ENCODE data around the gene DNAJC17.

Gene DNAJC17

DNA sequence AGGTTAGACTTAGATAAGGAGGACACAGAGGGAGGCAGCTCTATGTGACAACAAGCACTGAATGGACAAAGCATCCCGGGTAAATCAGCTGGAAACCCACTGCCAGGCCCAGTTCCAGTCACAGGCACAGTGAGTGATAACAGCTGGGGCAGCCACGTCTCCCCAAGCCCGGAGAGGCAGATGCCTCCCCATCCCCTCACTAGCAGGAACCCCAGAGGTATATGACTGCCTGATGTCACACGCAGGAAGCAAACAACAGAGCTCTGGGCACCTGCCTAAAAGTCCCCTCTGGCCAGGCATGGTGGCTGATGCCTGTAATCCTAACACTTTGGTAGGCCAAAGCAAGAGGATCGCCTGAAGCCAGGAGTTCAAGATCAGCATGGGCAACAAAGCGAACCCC lies 19.3 kb downstream of the DNAJC17 start:
- no peak for DNase-seq

- peak; percentile 73 for DNase-seq
Observed at GRCh38 chr15:40787344-40787841, 19.9 kb downstream of the DNAJC17 start.

GRCh38 chr15:40785814-40786213 lies 21.5 kb downstream of the DNAJC17 start:
- no peak for DNase-seq

GRCh38 chr15:40785164-40785563 lies 22.1 kb downstream of the DNAJC17 start:
- no peak for DNase-seq

- peak; percentile 70 for DNase-seq
Observed at GRCh38 chr15:40782609-40783227, 24.6 kb downstream of the DNAJC17 start.

DNA sequence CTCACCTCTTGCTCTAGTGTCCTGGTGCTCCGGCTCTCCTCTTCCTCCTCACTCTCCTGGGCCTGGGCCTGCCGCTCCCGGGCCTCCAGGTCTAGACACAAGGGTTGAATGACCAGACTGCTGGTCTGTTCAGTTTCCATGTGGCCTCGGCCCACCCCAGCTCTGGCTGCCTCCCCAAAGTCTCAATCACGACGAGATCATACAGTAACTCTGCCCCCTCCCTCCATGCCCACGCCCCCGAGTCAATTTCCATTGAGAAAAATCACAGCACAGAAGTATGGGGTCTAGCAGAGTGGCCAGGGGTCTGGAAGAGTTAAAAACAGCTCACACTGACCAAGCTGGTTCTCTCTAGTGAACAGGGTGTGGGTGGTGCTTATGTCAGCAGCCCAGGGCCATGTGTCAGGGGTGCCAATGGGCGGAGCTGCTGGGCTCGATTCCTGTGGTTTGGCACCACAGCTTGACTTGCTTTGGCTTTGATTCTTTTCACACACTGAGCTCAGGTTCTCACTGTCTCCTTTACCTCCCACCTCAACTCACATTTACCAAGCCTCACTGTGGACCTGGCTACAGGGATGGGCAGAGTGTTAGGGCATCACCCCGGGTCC lies 30.6 kb downstream of the DNAJC17 start:
- DNase-seq = no peak

DNA sequence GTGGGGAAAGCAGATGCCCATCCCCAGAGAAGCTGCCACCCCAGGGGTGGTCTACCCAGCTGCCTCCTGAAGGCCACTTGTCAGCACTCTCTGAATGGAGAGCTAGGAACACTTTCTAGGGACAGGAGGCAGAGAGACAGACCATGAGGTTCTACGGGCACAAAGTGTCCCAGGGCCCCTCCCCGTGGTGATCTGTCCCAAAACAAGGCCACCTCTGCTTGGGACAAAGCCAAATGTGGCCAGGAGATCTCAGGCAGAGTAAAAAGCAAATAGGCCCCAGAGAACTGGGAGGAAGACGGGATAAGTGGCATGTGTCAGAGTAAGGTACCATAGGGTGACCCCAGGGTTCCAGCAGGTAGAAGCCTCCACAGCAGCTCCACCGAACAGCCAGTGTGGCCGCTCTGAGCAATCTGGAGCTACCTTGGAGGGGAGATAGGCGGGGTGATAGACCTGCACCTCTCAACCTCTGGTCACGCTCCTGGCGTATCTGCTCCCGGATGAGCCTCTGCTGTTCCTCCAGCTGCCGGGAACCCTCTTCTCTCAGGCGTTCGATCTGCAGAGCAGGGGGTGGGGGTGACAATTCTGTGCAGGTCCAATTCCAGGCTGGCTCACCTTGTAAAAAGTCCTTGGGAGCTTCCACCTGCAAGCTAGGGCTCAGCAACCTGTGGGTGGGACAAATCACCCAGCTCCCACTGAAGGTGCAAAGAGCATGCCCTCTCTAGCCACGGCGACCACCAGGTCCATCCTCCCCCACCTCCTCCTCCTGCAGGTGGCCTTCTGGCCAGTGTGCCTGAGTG lies 31.3 kb downstream of the DNAJC17 start:
- no peak for DNase-seq

GRCh38 chr15:40775007-40775406 lies 32.3 kb downstream of the DNAJC17 start:
- DNase-seq = no peak

DNA sequence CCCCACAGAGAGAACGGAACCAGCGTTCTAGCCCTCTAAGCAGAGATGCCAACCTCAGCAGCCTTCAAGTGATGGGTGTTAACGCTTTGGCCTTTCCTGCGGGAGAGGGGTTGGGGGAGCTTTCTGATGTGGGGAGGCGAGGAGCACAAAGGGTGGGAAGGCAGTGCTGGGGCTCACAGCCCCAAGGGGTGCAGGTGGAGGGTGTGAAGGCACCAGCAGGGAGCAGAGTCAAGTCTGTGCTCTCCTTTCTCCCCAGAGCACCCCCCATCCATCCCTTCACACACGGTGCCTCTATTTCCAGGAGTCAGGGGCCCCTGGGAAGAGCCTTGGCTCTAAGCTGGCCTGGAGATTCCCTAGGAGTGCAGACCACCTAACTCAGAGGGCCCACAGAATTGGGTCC lies 33.4 kb downstream of the DNAJC17 start:
- no peak for DNase-seq

- no peak for DNase-seq
Observed at GRCh38 chr15:40773496-40773895, 33.8 kb downstream of the DNAJC17 start.

- no peak for DNase-seq
Observed at GRCh38 chr15:40772014-40772413, 35.3 kb downstream of the DNAJC17 start.

GRCh38 chr15:40771242-40771641 lies 36.0 kb downstream of the DNAJC17 start:
- DNase-seq = no peak

DNA sequence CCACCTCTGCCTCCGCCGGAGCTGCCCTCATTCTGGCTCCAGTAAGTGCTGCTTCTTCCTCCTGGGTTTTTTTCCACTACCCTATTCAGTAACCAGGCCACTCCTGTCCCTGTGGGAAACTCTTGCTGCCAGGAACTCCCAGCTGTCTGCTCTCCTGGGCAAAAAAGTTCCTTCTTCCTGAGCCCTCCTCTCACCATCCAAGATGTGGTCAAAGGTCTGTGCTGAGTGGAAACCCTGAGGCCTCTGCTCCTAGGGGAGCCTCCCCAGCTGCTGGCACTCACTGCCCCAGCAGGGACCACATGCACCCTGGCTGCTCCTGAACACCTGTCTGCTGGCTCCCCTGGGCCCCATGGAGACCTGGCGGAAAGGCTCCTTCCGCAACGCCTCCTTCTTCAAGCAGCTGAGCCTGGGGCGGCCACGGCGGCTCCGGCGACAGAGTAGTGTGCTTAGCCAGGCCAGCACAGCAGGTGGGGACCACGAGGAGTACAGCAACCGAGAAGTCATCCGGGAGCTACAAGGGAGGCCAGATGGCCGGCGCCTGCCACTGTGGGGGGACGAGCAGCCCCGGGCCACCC lies 37.0 kb downstream of the DNAJC17 start:
- no peak for DNase-seq

DNA sequence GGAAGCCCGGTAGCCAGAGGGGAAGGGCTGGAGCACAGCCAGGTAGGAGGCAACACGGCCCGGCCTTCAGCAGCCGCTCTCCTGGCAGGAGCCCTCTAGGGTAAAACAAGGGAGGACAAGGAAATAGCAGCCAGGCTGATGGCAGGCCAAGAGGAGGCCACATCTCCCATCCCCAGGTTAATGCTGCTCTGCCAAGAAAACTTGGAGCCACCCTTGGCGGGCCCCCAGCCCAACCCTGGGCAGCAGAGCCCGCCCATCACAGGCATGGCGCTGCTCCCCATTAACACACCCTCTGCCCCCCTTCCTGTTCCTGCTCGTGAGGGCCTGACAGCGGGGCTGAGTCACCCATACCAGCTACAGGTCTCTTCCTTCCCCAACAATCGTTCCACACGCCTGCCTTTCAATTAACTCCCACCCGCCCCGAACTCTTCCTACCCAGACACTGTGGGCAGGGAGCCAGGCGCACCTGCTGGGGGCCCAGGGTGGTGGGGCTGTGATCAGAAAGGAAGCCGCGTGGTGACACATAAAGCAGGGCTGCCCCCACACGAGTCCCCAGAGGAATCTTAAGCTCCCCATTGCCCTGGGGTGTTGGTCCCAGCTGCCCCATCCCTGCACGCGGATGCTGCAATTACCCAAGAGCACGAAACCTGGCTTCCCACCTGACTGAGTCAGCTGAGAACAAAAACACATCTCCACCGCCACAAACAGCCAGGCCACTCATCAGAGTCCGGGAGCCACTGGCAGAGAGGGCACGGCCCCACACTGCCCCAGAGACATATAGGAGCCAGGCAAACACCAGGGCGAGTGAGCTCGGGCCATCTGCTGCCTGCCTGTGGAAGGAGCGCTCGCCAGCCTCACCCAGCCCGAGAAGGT lies 37.8 kb downstream of the DNAJC17 start, which contains the start of gene C15orf62:
Gene C15orf62 (plus strand): TSS at position 707 of the 873 bp plus-strand sequence. CDS start 516 bp downstream, outside the sequence.
- DNase-seq = no peak

DNA sequence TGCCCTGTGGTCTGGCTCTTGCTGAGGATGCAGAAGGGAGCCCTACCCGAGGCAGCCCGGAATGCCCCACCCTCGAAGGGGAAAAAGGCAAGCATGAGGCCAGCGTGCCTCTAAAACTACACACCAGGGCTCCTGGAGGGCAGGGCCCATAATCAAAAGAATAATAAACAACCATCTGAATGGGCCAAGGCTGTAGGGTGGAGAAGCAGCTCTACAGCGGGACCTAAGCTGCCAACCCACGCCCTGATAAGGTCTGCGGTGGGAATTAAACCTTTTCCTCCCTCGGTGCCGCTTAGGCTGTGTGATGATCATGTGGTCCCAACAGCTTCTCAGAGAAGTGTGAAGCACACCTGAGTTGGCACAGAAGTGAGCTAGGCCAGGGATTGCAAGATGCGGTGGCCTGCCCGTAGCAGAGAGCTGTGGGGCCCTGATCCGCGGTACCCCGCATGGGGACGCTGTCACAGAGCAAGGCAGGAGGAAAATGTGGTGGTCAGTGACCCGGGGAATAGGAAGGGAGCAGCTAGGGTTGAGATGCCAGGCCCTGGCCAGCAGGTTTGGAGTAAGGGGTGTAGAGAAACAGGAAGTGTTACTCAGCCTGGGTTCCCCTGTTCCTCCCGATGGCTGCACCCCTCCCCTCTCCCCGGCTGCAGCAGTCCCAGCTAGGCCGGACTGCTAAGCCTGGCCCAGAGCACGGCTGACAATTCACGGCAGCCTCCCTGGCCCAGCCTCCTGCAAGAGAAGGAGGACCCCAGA lies 38.6 kb downstream of the DNAJC17 start:
- no peak for DNase-seq

DNA sequence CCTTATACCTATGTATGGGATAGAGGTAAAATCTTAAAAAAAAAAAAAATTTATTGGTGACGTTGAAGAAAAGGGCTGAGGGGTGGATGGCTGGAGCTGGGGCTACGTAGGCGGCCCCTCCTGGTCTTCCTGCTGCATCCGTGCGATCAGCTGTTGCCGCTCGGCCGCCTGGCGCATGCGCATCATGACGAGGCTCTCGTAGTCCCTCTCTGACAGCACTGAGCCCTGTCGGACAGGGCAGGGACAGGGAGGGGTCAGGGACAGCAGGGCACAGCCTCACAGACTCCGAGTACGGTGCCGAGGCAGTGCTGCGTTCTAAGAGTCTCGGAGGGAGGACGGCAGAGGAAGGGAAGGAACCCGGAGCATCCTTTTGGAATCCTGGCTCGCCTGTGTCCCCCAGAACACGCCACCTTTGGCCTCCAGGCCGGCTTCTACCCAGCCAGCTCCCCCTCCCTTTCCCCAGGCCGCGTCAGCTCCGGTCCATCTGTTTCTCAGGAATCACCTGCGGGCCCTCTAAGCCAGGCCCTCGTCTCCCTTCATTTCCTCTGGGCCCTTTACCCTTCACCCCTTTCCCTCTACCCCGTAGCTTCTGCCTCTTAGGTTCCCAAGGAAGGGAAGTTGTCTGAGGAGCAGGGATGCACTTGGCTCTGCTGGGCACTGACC lies 39.3 kb downstream of the DNAJC17 start:
- DNase-seq = no peak

GRCh38 chr15:40766906-40767837 lies 40.1 kb downstream of the DNAJC17 start:
- no peak for DNase-seq

GRCh38 chr15:40766194-40766815 lies 41.0 kb downstream of the DNAJC17 start:
- no peak for DNase-seq

DNA sequence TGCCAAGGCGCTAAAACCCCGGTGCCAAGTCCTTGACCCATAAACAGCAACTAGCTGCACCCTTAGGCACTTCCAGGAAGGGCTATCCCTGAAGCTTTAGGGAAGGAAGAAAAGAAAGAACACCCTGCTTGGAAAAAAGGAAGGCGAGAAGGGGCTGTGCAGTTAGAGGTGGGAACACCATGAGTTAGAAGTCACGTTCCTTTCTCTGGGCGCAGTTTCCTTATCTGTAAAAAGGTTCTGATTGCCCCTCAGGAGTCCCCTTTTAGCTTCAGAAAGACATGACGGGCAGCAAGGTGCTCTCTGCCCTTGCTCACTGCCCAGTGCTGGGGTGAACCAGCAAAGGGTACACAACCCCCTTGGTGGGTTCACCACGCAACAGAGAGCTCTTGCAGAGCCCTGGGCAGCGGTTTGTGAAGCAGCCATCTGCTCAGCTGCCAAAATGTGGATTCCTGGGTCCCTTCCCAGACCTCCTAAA lies 42.6 kb downstream of the DNAJC17 start:
- no peak for DNase-seq

Measured in NCI-H2107 (cell line).